Dendritic cell treated with granulocyte-macrophage colony-stimulating factor and Interleukin-4, amounts not matched to agents 40 ng/mL and 50 ng/mL, for 4 days (primary cell): ENCODE data around the gene NMUR2.

Experiments used
- H3K27ac Mint-ChIP-seq: one replicate; pipeline ENCODE4 v1.8.0; 2022; ENCODE audit warnings: mild to moderate bottlenecking, mixed read lengths
- H3K27me3 Mint-ChIP-seq: one replicate; pipeline ENCODE4 v1.8.0; 2022; ENCODE audit warnings: mild to moderate bottlenecking, mixed read lengths
- H3K36me3 Mint-ChIP-seq: one replicate; pipeline ENCODE4 v1.8.0; 2022; ENCODE audit warnings: low read depth, mixed read lengths
- H3K4me1 Mint-ChIP-seq: one replicate; pipeline ENCODE4 v1.8.0; 2022; ENCODE audit warnings: low read depth, mixed read lengths
- H3K4me3 Mint-ChIP-seq: one replicate; pipeline ENCODE4 v1.8.0; 2022; ENCODE audit warnings: mild to moderate bottlenecking, moderate library complexity, mixed read lengths
- H3K9me3 Mint-ChIP-seq: one replicate; pipeline ENCODE4 v1.8.0; 2022; ENCODE audit warnings: mixed read lengths
- intact Hi-C: fragments of 100-400 bp; cut with micrococcal nuclease; formaldehyde crosslinking; loops from one replicate; pipeline ENCODE4 v1.15.0; 2022

NMUR2 gene

GRCh38 chr5:152389208-152389849, 15.8 kb downstream of the NMUR2 start:
- intact Hi-C loops = no loop called here
- no peaks in the 10 kb centered on the region for H3K36me3 Mint-ChIP-seq
- no peaks in the 10 kb centered on the region for H3K4me1 Mint-ChIP-seq
- H3K27me3 Mint-ChIP-seq = no peaks in the 10 kb centered on the region
- peaks cover 10% of the 10 kb centered on the region for H3K9me3 Mint-ChIP-seq
- no peak overlapping the region for H3K27ac Mint-ChIP-seq
- no peak overlapping the region for H3K4me3 Mint-ChIP-seq

- no peak overlapping the region for H3K4me3 Mint-ChIP-seq
- no peak overlapping the region for H3K27ac Mint-ChIP-seq
- H3K27me3 Mint-ChIP-seq = no peaks in the 10 kb centered on the region
- intact Hi-C loops = no loop called here
- H3K36me3 Mint-ChIP-seq = no peaks in the 10 kb centered on the region
- no peaks in the 10 kb centered on the region for H3K4me1 Mint-ChIP-seq
- H3K9me3 Mint-ChIP-seq = peaks cover 10% of the 10 kb centered on the region
These were observed 16.5 kb downstream of the NMUR2 start for GRCh38 chr5:152388610-152389009.

- H3K27ac Mint-ChIP-seq = no peak overlapping the region
- H3K27me3 Mint-ChIP-seq = no peaks in the 10 kb centered on the region
- H3K36me3 Mint-ChIP-seq = no peaks in the 10 kb centered on the region
- H3K4me1 Mint-ChIP-seq = no peaks in the 10 kb centered on the region
- no peaks in the 10 kb centered on the region for H3K9me3 Mint-ChIP-seq
- intact Hi-C loops = no loop called here
- no peak overlapping the region for H3K4me3 Mint-ChIP-seq
These were observed 24.5 kb downstream of the NMUR2 start for GRCh38 chr5:152380415-152381123.

- H3K27ac Mint-ChIP-seq = no peak overlapping the region
- intact Hi-C loops = no loop called here
- H3K4me1 Mint-ChIP-seq = no peaks in the 10 kb centered on the region
- H3K9me3 Mint-ChIP-seq = no peaks in the 10 kb centered on the region
- H3K4me3 Mint-ChIP-seq = no peak overlapping the region
- no peaks in the 10 kb centered on the region for H3K36me3 Mint-ChIP-seq
- no peaks in the 10 kb centered on the region for H3K27me3 Mint-ChIP-seq
These were observed 25.7 kb downstream of the NMUR2 start for GRCh38 chr5:152379331-152379730.

- intact Hi-C loops = no loop called here
- Mint-ChIP-seq H3K4me3 (no peak overlapping the region), H3K9me3 (no peaks in the 10 kb centered on the region), H3K27ac (no peak overlapping the region), H3K36me3 (no peaks in the 10 kb centered on the region), H3K4me1 (no peaks in the 10 kb centered on the region), H3K27me3 (no peaks in the 10 kb centered on the region)
These were observed 26.3 kb downstream of the NMUR2 start for GRCh38 chr5:152378730-152379129.

- Mint-ChIP-seq H3K4me3 (no peak overlapping the region), H3K27ac (no peak overlapping the region), H3K4me1 (no peaks in the 10 kb centered on the region), H3K27me3 (no peaks in the 10 kb centered on the region), H3K9me3 (no peaks in the 10 kb centered on the region), H3K36me3 (no peaks in the 10 kb centered on the region)
- intact Hi-C loops = no loop called here
These were observed 28.2 kb downstream of the NMUR2 start for GRCh38 chr5:152376886-152377285.

GRCh38 chr5:152374711-152375275, 30.3 kb downstream of the NMUR2 start:
- Mint-ChIP-seq H3K36me3 (no peaks in the 10 kb centered on the region), H3K27me3 (no peaks in the 10 kb centered on the region), H3K27ac (no peak overlapping the region), H3K4me1 (no peaks in the 10 kb centered on the region), H3K4me3 (no peak overlapping the region), H3K9me3 (no peaks in the 10 kb centered on the region)
- intact Hi-C loops = no loop called here

GRCh38 chr5:152372875-152373274, 32.2 kb downstream of the NMUR2 start:
- no peaks in the 10 kb centered on the region for H3K27me3 Mint-ChIP-seq

GRCh38 chr5:152369298-152369697, 35.8 kb downstream of the NMUR2 start:
- no peak overlapping the region for H3K4me3 Mint-ChIP-seq
- no peaks in the 10 kb centered on the region for H3K4me1 Mint-ChIP-seq
- H3K36me3 Mint-ChIP-seq = no peaks in the 10 kb centered on the region
- no peaks in the 10 kb centered on the region for H3K27me3 Mint-ChIP-seq
- H3K9me3 Mint-ChIP-seq = no peaks in the 10 kb centered on the region
- H3K27ac Mint-ChIP-seq = no peak overlapping the region
- intact Hi-C loops = no loop called here

More at GRCh38 chr5:152372875-152373274, 32.2 kb downstream of the NMUR2 start:
- no peaks in the 10 kb centered on the region for H3K9me3 Mint-ChIP-seq
- H3K27ac Mint-ChIP-seq = no peak overlapping the region
- no peak overlapping the region for H3K4me3 Mint-ChIP-seq
- H3K4me1 Mint-ChIP-seq = no peaks in the 10 kb centered on the region
- intact Hi-C loops = no loop called here
- no peaks in the 10 kb centered on the region for H3K36me3 Mint-ChIP-seq

GRCh38 chr5:152367554-152367953, 37.5 kb downstream of the NMUR2 start:
- Mint-ChIP-seq H3K36me3 (no peaks in the 10 kb centered on the region), H3K4me3 (no peak overlapping the region), H3K9me3 (no peaks in the 10 kb centered on the region), H3K27ac (no peak overlapping the region), H3K4me1 (no peaks in the 10 kb centered on the region), H3K27me3 (no peaks in the 10 kb centered on the region)
- intact Hi-C loops = no loop called here

- Mint-ChIP-seq H3K4me1 (no peaks in the 10 kb centered on the region), H3K9me3 (no peaks in the 10 kb centered on the region), H3K36me3 (no peaks in the 10 kb centered on the region), H3K27me3 (no peaks in the 10 kb centered on the region), H3K27ac (no peak overlapping the region), H3K4me3 (no peak overlapping the region)
- intact Hi-C loops = no loop called here
These were observed 38.4 kb downstream of the NMUR2 start for GRCh38 chr5:152366716-152367115.

- intact Hi-C loops = no loop called here
- no peaks in the 10 kb centered on the region for H3K36me3 Mint-ChIP-seq
- no peaks in the 10 kb centered on the region for H3K27me3 Mint-ChIP-seq
- no peak overlapping the region for H3K4me3 Mint-ChIP-seq
- no peak overlapping the region for H3K27ac Mint-ChIP-seq
- H3K4me1 Mint-ChIP-seq = no peaks in the 10 kb centered on the region
- peaks cover 8% of the 10 kb centered on the region for H3K9me3 Mint-ChIP-seq
These were observed 40.2 kb downstream of the NMUR2 start for GRCh38 chr5:152364899-152365298.

GRCh38 chr5:152364172-152364571, 40.9 kb downstream of the NMUR2 start:
- H3K4me3 Mint-ChIP-seq = no peak overlapping the region
- peaks cover 8% of the 10 kb centered on the region for H3K9me3 Mint-ChIP-seq
- intact Hi-C loops = no loop called here
- H3K27ac Mint-ChIP-seq = no peak overlapping the region
- no peaks in the 10 kb centered on the region for H3K4me1 Mint-ChIP-seq
- no peaks in the 10 kb centered on the region for H3K27me3 Mint-ChIP-seq
- H3K36me3 Mint-ChIP-seq = no peaks in the 10 kb centered on the region

- Mint-ChIP-seq H3K36me3 (no peaks in the 10 kb centered on the region), H3K4me1 (no peaks in the 10 kb centered on the region), H3K27me3 (no peaks in the 10 kb centered on the region), H3K9me3 (peaks cover 8% of the 10 kb centered on the region), H3K4me3 (no peak overlapping the region), H3K27ac (no peak overlapping the region)
- intact Hi-C loops = no loop called here
These were observed 46.1 kb downstream of the NMUR2 start for GRCh38 chr5:152358861-152359568.
